Activated CD4-positive, CD25-positive, alpha-beta regulatory T cell treated with anti-CD3 and anti-CD28 coated beads, Interleukin-2, amount 50 U/mL, for 72 hours (primary cell): ENCODE results near the gene ATP6V1G2.
A peak's percentile ranks its signal among the peaks of the same experiment; 100 is the strongest.
"Not testable (repeated sequence)": the region's sequence is repeated elsewhere in the genome, so short reads cannot be mapped to it uniquely, and the experiment has no call there.

Source experiments
- DNase-seq: peaks from one replicate; pipeline ENCODE4 v3.0.0; 2021

ATP6V1G2 gene

GRCh38 chr6:31528307-31528777 is 18.1 kb downstream of the ATP6V1G2 start:
- no peak for DNase-seq

- DNase-seq: no peak
Observed at GRCh38 chr6:31525932-31526591, 20.3 kb downstream of the ATP6V1G2 start.

GRCh38 chr6:31525553-31525931 is 20.9 kb downstream of the ATP6V1G2 start:
- no peak for DNase-seq

- DNase-seq: no peak
Observed at GRCh38 chr6:31521835-31522234, 24.6 kb downstream of the ATP6V1G2 start.

- no peak for DNase-seq
Observed at GRCh38 chr6:31513456-31514165, 32.8 kb downstream of the ATP6V1G2 start.

- DNase-seq: peak; percentile 8
Observed at GRCh38 chr6:31510007-31510406, 36.4 kb downstream of the ATP6V1G2 start.

- peak; percentile 12 for DNase-seq
Observed at GRCh38 chr6:31509036-31509435, 37.4 kb downstream of the ATP6V1G2 start.

GRCh38 chr6:31502586-31502985 is 43.8 kb downstream of the ATP6V1G2 start:
- DNase-seq: no peak

- not testable (repeated sequence) for DNase-seq
Observed at GRCh38 chr6:31499648-31500047, 46.8 kb downstream of the ATP6V1G2 start.

- no peak for DNase-seq
Observed at GRCh38 chr6:31498748-31499147, 47.7 kb downstream of the ATP6V1G2 start.

- peak; percentile 73 for DNase-seq
Observed at GRCh38 chr6:31497531-31498476, 48.6 kb downstream of the ATP6V1G2 start, which contains the start of gene MICB. TSS of gene MICB (plus strand) at chr6:31498145. CDS start at chr6:31498194, 49 bp downstream.

GRCh38 chr6:31496826-31497225 is 49.6 kb downstream of the ATP6V1G2 start:
- DNase-seq: not testable (repeated sequence)

GRCh38 chr6:31495580-31495979 is 50.8 kb downstream of the ATP6V1G2 start:
- no peak for DNase-seq
